Stomach smooth muscle (tissue), 2 donors: ENCODE results near the gene ZNF385A.

Experiments used
- H3K27ac ChIP-seq: one replicate; pipeline ENCODE4 v1.7.0; 2013; ENCODE audit warnings: mild to moderate bottlenecking, low read length, inconsistent platforms
- H3K27me3 ChIP-seq, 2 donors: one replicate each; pipeline ENCODE4 v1.7.0; 2013; ENCODE audit warnings: low read length in 2 of 2; ENCODE audit not compliant: insufficient read depth in 2 of 2, control insufficient read depth in 1 of 2
- H3K36me3 ChIP-seq, 2 donors: one replicate each; pipeline ENCODE4 v1.7.0; 2013; ENCODE audit warnings: low read length in 2 of 2; ENCODE audit not compliant: control insufficient read depth in 2 of 2, insufficient read depth in 2 of 2
- H3K4me1 ChIP-seq: one replicate; pipeline ENCODE4 v1.7.0; 2013; ENCODE audit warnings: low read length; ENCODE audit not compliant: control insufficient read depth, insufficient read depth
- H3K4me3 ChIP-seq, 2 donors: one replicate each; pipeline ENCODE4 v1.7.0; 2013; ENCODE audit warnings: low read length in 2 of 2
- H3K9ac ChIP-seq, 2 donors: one replicate each; pipeline ENCODE4 v1.7.0; 2013; ENCODE audit warnings: low read length in 2 of 2, mild to moderate bottlenecking in 1 of 2
- H3K9me3 ChIP-seq, 2 donors: one replicate each; pipeline ENCODE4 v1.7.0; 2013; ENCODE audit warnings: low read length in 2 of 2; ENCODE audit not compliant: control insufficient read depth in 2 of 2
- donor health status: healthy.
- donor health status: Pancreatic carcinoma.

ZNF385A gene

GRCh38 chr12:54321363-54321762, 63.2 kb downstream of the ZNF385A start:
- H3K4me1 ChIP-seq, result peaks cover 4% of the 10 kb centered on the region
- no peaks in the 10 kb centered on the region for H3K27me3 ChIP-seq
- no peak overlapping the region for H3K4me3 ChIP-seq
- no peak overlapping the region for H3K9ac ChIP-seq
- no peak overlapping the region for H3K27ac ChIP-seq
- H3K36me3 ChIP-seq, result no peaks in the 10 kb centered on the region
- no peaks in the 10 kb centered on the region for H3K9me3 ChIP-seq
